ENCODE measurements around the gene UBAC2.

The UBAC2 gene

DNA sequence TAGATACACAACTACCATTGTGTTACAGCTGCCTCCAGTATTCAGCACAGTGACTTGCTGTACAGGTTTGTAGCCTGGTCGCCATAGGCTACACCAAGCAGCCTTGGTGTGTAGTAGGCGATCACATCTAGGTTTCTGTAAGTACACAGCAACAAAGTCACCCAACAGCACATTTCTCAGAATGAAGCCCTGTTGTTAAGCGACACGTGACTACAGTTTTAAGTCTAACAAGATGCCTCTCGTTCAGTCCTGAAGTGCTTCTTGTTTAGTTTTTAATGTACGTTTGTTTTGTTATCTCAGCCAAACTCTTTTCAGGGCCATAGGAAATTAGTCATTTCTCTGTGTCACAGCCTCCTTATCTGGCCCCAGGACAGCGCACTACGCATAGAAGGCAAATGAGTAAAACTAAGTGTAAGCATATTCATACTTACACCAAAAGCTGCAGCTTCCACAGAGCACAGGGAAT, 156.5 kb downstream of the UBAC2 start:
- Histone ChIP-seq H3K9me3 (ENCODE audit: control insufficient read depth, insufficient read depth, low read length) (no peaks in the 10 kb centered on the region), H3K27ac (ENCODE audit: low read depth, low read length) (no peak overlapping the region), H3K4me3 (ENCODE audit: low read depth, low read length) (no peak overlapping the region), H3K9ac (ENCODE audit: low read depth, low read length) (no peak overlapping the region), H3K36me3 (ENCODE audit: control insufficient read depth, insufficient read depth, low read length) (peaks cover 50% of the 10 kb centered on the region), H3K27me3 (ENCODE audit: control insufficient read depth, insufficient read depth, low read length) (no peaks in the 10 kb centered on the region), H3K4me1 (ENCODE audit: control insufficient read depth, insufficient read depth, low read length) (peaks cover 7% of the 10 kb centered on the region; the same call in 1 of the 2 replicates)

GRCh38 chr13:99357941-99358340, 157.3 kb downstream of the UBAC2 start:
- no peak overlapping the region for H3K4me3 ChIP-seq (ENCODE audit: low read depth, low read length)
- no peak overlapping the region for H3K27ac ChIP-seq (ENCODE audit: low read depth, low read length)
- H3K9ac ChIP-seq (ENCODE audit: low read depth, low read length): no peak overlapping the region
- H3K36me3 ChIP-seq (ENCODE audit: control insufficient read depth, insufficient read depth, low read length): peaks cover 51% of the 10 kb centered on the region
- H3K27me3 ChIP-seq (ENCODE audit: control insufficient read depth, insufficient read depth, low read length): no peaks in the 10 kb centered on the region
- no peaks in the 10 kb centered on the region for H3K9me3 ChIP-seq (ENCODE audit: control insufficient read depth, insufficient read depth, low read length)
- H3K4me1 ChIP-seq (ENCODE audit: control insufficient read depth, insufficient read depth, low read length): peaks cover 7% of the 10 kb centered on the region; the same call in 1 of the 2 replicates

- H3K36me3 ChIP-seq (ENCODE audit: control insufficient read depth, insufficient read depth, low read length): peaks cover 43% of the 10 kb centered on the region
- no peak overlapping the region for H3K9ac ChIP-seq (ENCODE audit: low read depth, low read length)
- H3K27me3 ChIP-seq (ENCODE audit: control insufficient read depth, insufficient read depth, low read length): no peaks in the 10 kb centered on the region
- no peaks in the 10 kb centered on the region for H3K9me3 ChIP-seq (ENCODE audit: control insufficient read depth, insufficient read depth, low read length)
- no peak overlapping the region for H3K4me3 ChIP-seq (ENCODE audit: low read depth, low read length)
- H3K27ac ChIP-seq (ENCODE audit: low read depth, low read length): no peak overlapping the region
- peaks cover 7% of the 10 kb centered on the region; the same call in 1 of the 2 replicates for H3K4me1 ChIP-seq (ENCODE audit: control insufficient read depth, insufficient read depth, low read length)
These were observed 158.9 kb downstream of the UBAC2 start for GRCh38 chr13:99359528-99359927.

GRCh38 chr13:99360696-99361095, 160.0 kb downstream of the UBAC2 start:
- H3K36me3 ChIP-seq (ENCODE audit: control insufficient read depth, insufficient read depth, low read length): peaks cover 31% of the 10 kb centered on the region
- no peak overlapping the region for H3K4me3 ChIP-seq (ENCODE audit: low read depth, low read length)
- no peaks in the 10 kb centered on the region for H3K9me3 ChIP-seq (ENCODE audit: control insufficient read depth, insufficient read depth, low read length)
- H3K27me3 ChIP-seq (ENCODE audit: control insufficient read depth, insufficient read depth, low read length): no peaks in the 10 kb centered on the region
- no peak overlapping the region for H3K27ac ChIP-seq (ENCODE audit: low read depth, low read length)
- no peak overlapping the region for H3K9ac ChIP-seq (ENCODE audit: low read depth, low read length)
- H3K4me1 ChIP-seq (ENCODE audit: control insufficient read depth, insufficient read depth, low read length): peaks cover 7% of the 10 kb centered on the region; the same call in 1 of the 2 replicates

- Histone ChIP-seq H3K4me1 (ENCODE audit: control insufficient read depth, insufficient read depth, low read length) (peaks cover 7% of the 10 kb centered on the region; the same call in 1 of the 2 replicates), H3K9me3 (ENCODE audit: control insufficient read depth, insufficient read depth, low read length) (no peaks in the 10 kb centered on the region), H3K27me3 (ENCODE audit: control insufficient read depth, insufficient read depth, low read length) (no peaks in the 10 kb centered on the region), H3K27ac (ENCODE audit: low read depth, low read length) (no peak overlapping the region), H3K4me3 (ENCODE audit: low read depth, low read length) (no peak overlapping the region), H3K9ac (ENCODE audit: low read depth, low read length) (no peak overlapping the region), H3K36me3 (ENCODE audit: control insufficient read depth, insufficient read depth, low read length) (peaks cover 26% of the 10 kb centered on the region)
These were observed 160.5 kb downstream of the UBAC2 start for GRCh38 chr13:99361197-99361596.

- H3K36me3 ChIP-seq (ENCODE audit: control insufficient read depth, insufficient read depth, low read length): peaks cover 16% of the 10 kb centered on the region; the same call in 1 of the 2 replicates
- no peak overlapping the region for H3K27ac ChIP-seq (ENCODE audit: low read depth, low read length)
- H3K4me3 ChIP-seq (ENCODE audit: low read depth, low read length): no peak overlapping the region
- peaks cover 11% of the 10 kb centered on the region; the same call in 1 of the 2 replicates for H3K4me1 ChIP-seq (ENCODE audit: control insufficient read depth, insufficient read depth, low read length)
- no peaks in the 10 kb centered on the region for H3K27me3 ChIP-seq (ENCODE audit: control insufficient read depth, insufficient read depth, low read length)
- H3K9me3 ChIP-seq (ENCODE audit: control insufficient read depth, insufficient read depth, low read length): no peaks in the 10 kb centered on the region
- no peak overlapping the region for H3K9ac ChIP-seq (ENCODE audit: low read depth, low read length)
These were observed 161.7 kb downstream of the UBAC2 start for GRCh38 chr13:99362362-99362761.

- H3K4me1 ChIP-seq (ENCODE audit: control insufficient read depth, insufficient read depth, low read length): peaks cover 11% of the 10 kb centered on the region; the same call in 1 of the 2 replicates
- peaks cover 13% of the 10 kb centered on the region for H3K36me3 ChIP-seq (ENCODE audit: control insufficient read depth, insufficient read depth, low read length)
- no peaks in the 10 kb centered on the region for H3K9me3 ChIP-seq (ENCODE audit: control insufficient read depth, insufficient read depth, low read length)
- no peak overlapping the region for H3K27ac ChIP-seq (ENCODE audit: low read depth, low read length)
- no peaks in the 10 kb centered on the region for H3K27me3 ChIP-seq (ENCODE audit: control insufficient read depth, insufficient read depth, low read length)
- H3K4me3 ChIP-seq (ENCODE audit: low read depth, low read length): no peak overlapping the region
- no peak overlapping the region for H3K9ac ChIP-seq (ENCODE audit: low read depth, low read length)
These were observed 162.7 kb downstream of the UBAC2 start for GRCh38 chr13:99363391-99363790.

GRCh38 chr13:99363949-99364348, 163.3 kb downstream of the UBAC2 start:
- H3K9ac ChIP-seq (ENCODE audit: low read depth, low read length): no peak overlapping the region
- H3K36me3 ChIP-seq (ENCODE audit: control insufficient read depth, insufficient read depth, low read length): peaks cover 15% of the 10 kb centered on the region
- H3K27me3 ChIP-seq (ENCODE audit: control insufficient read depth, insufficient read depth, low read length): no peaks in the 10 kb centered on the region
- peaks cover 11% of the 10 kb centered on the region; the same call in 1 of the 2 replicates for H3K4me1 ChIP-seq (ENCODE audit: control insufficient read depth, insufficient read depth, low read length)
- H3K27ac ChIP-seq (ENCODE audit: low read depth, low read length): no peak overlapping the region
- H3K4me3 ChIP-seq (ENCODE audit: low read depth, low read length): no peak overlapping the region
- H3K9me3 ChIP-seq (ENCODE audit: control insufficient read depth, insufficient read depth, low read length): no peaks in the 10 kb centered on the region

- Histone ChIP-seq H3K27ac (ENCODE audit: low read depth, low read length) (no peak overlapping the region), H3K4me3 (ENCODE audit: low read depth, low read length) (no peak overlapping the region), H3K9ac (ENCODE audit: low read depth, low read length) (no peak overlapping the region), H3K36me3 (ENCODE audit: control insufficient read depth, insufficient read depth, low read length) (peaks cover 22% of the 10 kb centered on the region), H3K4me1 (ENCODE audit: control insufficient read depth, insufficient read depth, low read length) (peaks cover 4% of the 10 kb centered on the region; the same call in 1 of the 2 replicates), H3K9me3 (ENCODE audit: control insufficient read depth, insufficient read depth, low read length) (no peaks in the 10 kb centered on the region), H3K27me3 (ENCODE audit: control insufficient read depth, insufficient read depth, low read length) (no peaks in the 10 kb centered on the region)
These were observed 165.7 kb downstream of the UBAC2 start for GRCh38 chr13:99366075-99366987.

GRCh38 chr13:99367106-99367616, 166.5 kb downstream of the UBAC2 start:
- Histone ChIP-seq H3K4me3 (ENCODE audit: low read depth, low read length) (no peak overlapping the region), H3K36me3 (ENCODE audit: control insufficient read depth, insufficient read depth, low read length) (peaks cover 20% of the 10 kb centered on the region), H3K27ac (ENCODE audit: low read depth, low read length) (no peak overlapping the region), H3K9me3 (ENCODE audit: control insufficient read depth, insufficient read depth, low read length) (no peaks in the 10 kb centered on the region), H3K9ac (ENCODE audit: low read depth, low read length) (no peak overlapping the region), H3K27me3 (ENCODE audit: control insufficient read depth, insufficient read depth, low read length) (no peaks in the 10 kb centered on the region), H3K4me1 (ENCODE audit: control insufficient read depth, insufficient read depth, low read length) (peaks cover 4% of the 10 kb centered on the region; the same call in 1 of the 2 replicates)

Measured in HUES48 (cell line).